ENCODE measurements around the gene ISLR.
A peak's percentile ranks its signal among the peaks of the same experiment; 100 is the strongest.
"Not testable (repeated sequence)": the region's sequence is repeated elsewhere in the genome, so short reads cannot be mapped to it uniquely, and the experiment has no call there.

ISLR gene

GRCh38 chr15:74159773-74160172, 13.7 kb upstream of the ISLR start:
- H3K27ac ChIP-seq (ENCODE audit: low read depth in 2 of 2, low read length in 2 of 2), result no peak overlapping the region
- no peaks in the 10 kb centered on the region for H3K36me3 ChIP-seq (ENCODE audit: control insufficient read depth in 2 of 2, insufficient read depth in 2 of 2, low read length in 2 of 2)
- no peak overlapping the region for H3K9ac ChIP-seq (ENCODE audit: low read depth in 1 of 2, low read length in 2 of 2)
- H3K9me3 ChIP-seq (ENCODE audit: control insufficient read depth in 2 of 2, low read length in 2 of 2), result no peaks in the 10 kb centered on the region
- no peak overlapping the region for H3K4me3 ChIP-seq (ENCODE audit: low read length in 2 of 2)
- no peaks in the 10 kb centered on the region for H3K4me1 ChIP-seq (ENCODE audit: control insufficient read depth in 2 of 2, insufficient read depth in 2 of 2, low read length in 2 of 2)
- no peaks in the 10 kb centered on the region for H3K27me3 ChIP-seq (ENCODE audit: control insufficient read depth in 2 of 2, insufficient read depth in 2 of 2, low read length in 2 of 2)

GRCh38 chr15:74160390-74160789, 13.1 kb upstream of the ISLR start:
- not testable (repeated sequence) for H3K27me3 ChIP-seq (ENCODE audit: control insufficient read depth in 2 of 2, insufficient read depth in 2 of 2, low read length in 2 of 2); H3K36me3 ChIP-seq (ENCODE audit: control insufficient read depth in 2 of 2, insufficient read depth in 2 of 2, low read length in 2 of 2); H3K9ac ChIP-seq (ENCODE audit: low read depth in 1 of 2, low read length in 2 of 2); H3K4me1 ChIP-seq (ENCODE audit: control insufficient read depth in 2 of 2, insufficient read depth in 2 of 2, low read length in 2 of 2); H3K9me3 ChIP-seq (ENCODE audit: control insufficient read depth in 2 of 2, low read length in 2 of 2); H3K27ac ChIP-seq (ENCODE audit: low read depth in 2 of 2, low read length in 2 of 2); H3K4me3 ChIP-seq (ENCODE audit: low read length in 2 of 2)

GRCh38 chr15:74162195-74162536, 11.3 kb upstream of the ISLR start:
- not testable (repeated sequence) for H3K4me1 ChIP-seq (ENCODE audit: control insufficient read depth in 2 of 2, insufficient read depth in 2 of 2, low read length in 2 of 2); H3K9me3 ChIP-seq (ENCODE audit: control insufficient read depth in 2 of 2, low read length in 2 of 2); H3K36me3 ChIP-seq (ENCODE audit: control insufficient read depth in 2 of 2, insufficient read depth in 2 of 2, low read length in 2 of 2); H3K9ac ChIP-seq (ENCODE audit: low read depth in 1 of 2, low read length in 2 of 2); H3K4me3 ChIP-seq (ENCODE audit: low read length in 2 of 2); H3K27ac ChIP-seq (ENCODE audit: low read depth in 2 of 2, low read length in 2 of 2); H3K27me3 ChIP-seq (ENCODE audit: control insufficient read depth in 2 of 2, insufficient read depth in 2 of 2, low read length in 2 of 2)

- no peak overlapping the region for H3K4me3 ChIP-seq (ENCODE audit: low read length in 2 of 2)
- H3K27me3 ChIP-seq (ENCODE audit: control insufficient read depth in 2 of 2, insufficient read depth in 2 of 2, low read length in 2 of 2), result no peaks in the 10 kb centered on the region
- no peak overlapping the region for H3K27ac ChIP-seq (ENCODE audit: low read depth in 2 of 2, low read length in 2 of 2)
- no peaks in the 10 kb centered on the region for H3K4me1 ChIP-seq (ENCODE audit: control insufficient read depth in 2 of 2, insufficient read depth in 2 of 2, low read length in 2 of 2)
- H3K9ac ChIP-seq (ENCODE audit: low read depth in 1 of 2, low read length in 2 of 2), result no peak overlapping the region
- H3K36me3 ChIP-seq (ENCODE audit: control insufficient read depth in 2 of 2, insufficient read depth in 2 of 2, low read length in 2 of 2), result no peaks in the 10 kb centered on the region
- no peaks in the 10 kb centered on the region for H3K9me3 ChIP-seq (ENCODE audit: control insufficient read depth in 2 of 2, low read length in 2 of 2)
Observed at GRCh38 chr15:74165461-74165860, 8.0 kb upstream of the ISLR start.

GRCh38 chr15:74167891-74168331, 5.6 kb upstream of the ISLR start:
- no peaks in the 10 kb centered on the region for H3K9me3 ChIP-seq (ENCODE audit: control insufficient read depth in 2 of 2, low read length in 2 of 2)
- H3K4me3 ChIP-seq (ENCODE audit: low read length in 2 of 2), result no peak overlapping the region
- H3K27me3 ChIP-seq (ENCODE audit: control insufficient read depth in 2 of 2, insufficient read depth in 2 of 2, low read length in 2 of 2), result no peaks in the 10 kb centered on the region
- H3K9ac ChIP-seq (ENCODE audit: low read depth in 1 of 2, low read length in 2 of 2), result no peak overlapping the region
- H3K4me1 ChIP-seq (ENCODE audit: control insufficient read depth in 2 of 2, insufficient read depth in 2 of 2, low read length in 2 of 2), result no peaks in the 10 kb centered on the region
- H3K27ac ChIP-seq (ENCODE audit: low read depth in 2 of 2, low read length in 2 of 2), result no peak overlapping the region
- H3K36me3 ChIP-seq (ENCODE audit: control insufficient read depth in 2 of 2, insufficient read depth in 2 of 2, low read length in 2 of 2), result no peaks in the 10 kb centered on the region

GRCh38 chr15:74168711-74169126, 4.8 kb upstream of the ISLR start:
- Histone ChIP-seq H3K27ac (ENCODE audit: low read depth in 2 of 2, low read length in 2 of 2) (no peak overlapping the region), H3K4me3 (ENCODE audit: low read length in 2 of 2) (no peak overlapping the region), H3K9ac (ENCODE audit: low read depth in 1 of 2, low read length in 2 of 2) (no peak overlapping the region), H3K9me3 (ENCODE audit: control insufficient read depth in 2 of 2, low read length in 2 of 2) (no peaks in the 10 kb centered on the region), H3K36me3 (ENCODE audit: control insufficient read depth in 2 of 2, insufficient read depth in 2 of 2, low read length in 2 of 2) (no peaks in the 10 kb centered on the region), H3K4me1 (ENCODE audit: control insufficient read depth in 2 of 2, insufficient read depth in 2 of 2, low read length in 2 of 2) (no peaks in the 10 kb centered on the region), H3K27me3 (ENCODE audit: control insufficient read depth in 2 of 2, insufficient read depth in 2 of 2, low read length in 2 of 2) (no peaks in the 10 kb centered on the region)

- H3K9ac ChIP-seq (ENCODE audit: low read depth in 1 of 2, low read length in 2 of 2), result no peak overlapping the region
- no peak overlapping the region for H3K4me3 ChIP-seq (ENCODE audit: low read length in 2 of 2)
- H3K36me3 ChIP-seq (ENCODE audit: control insufficient read depth in 2 of 2, insufficient read depth in 2 of 2, low read length in 2 of 2), result no peaks in the 10 kb centered on the region
- no peaks in the 10 kb centered on the region for H3K4me1 ChIP-seq (ENCODE audit: control insufficient read depth in 2 of 2, insufficient read depth in 2 of 2, low read length in 2 of 2)
- H3K9me3 ChIP-seq (ENCODE audit: control insufficient read depth in 2 of 2, low read length in 2 of 2), result no peaks in the 10 kb centered on the region
- no peaks in the 10 kb centered on the region for H3K27me3 ChIP-seq (ENCODE audit: control insufficient read depth in 2 of 2, insufficient read depth in 2 of 2, low read length in 2 of 2)
- H3K27ac ChIP-seq (ENCODE audit: low read depth in 2 of 2, low read length in 2 of 2), result no peak overlapping the region
Observed at GRCh38 chr15:74170071-74170844, 3.3 kb upstream of the ISLR start.

- Histone ChIP-seq H3K4me3 (ENCODE audit: low read length in 2 of 2) (no peak overlapping the region), H3K27me3 (ENCODE audit: control insufficient read depth in 2 of 2, insufficient read depth in 2 of 2, low read length in 2 of 2) (no peaks in the 10 kb centered on the region), H3K9me3 (ENCODE audit: control insufficient read depth in 2 of 2, low read length in 2 of 2) (no peaks in the 10 kb centered on the region), H3K27ac (ENCODE audit: low read depth in 2 of 2, low read length in 2 of 2) (no peak overlapping the region), H3K4me1 (ENCODE audit: control insufficient read depth in 2 of 2, insufficient read depth in 2 of 2, low read length in 2 of 2) (peaks cover 0 to 2% of the 10 kb centered on the region in 2 donors), H3K36me3 (ENCODE audit: control insufficient read depth in 2 of 2, insufficient read depth in 2 of 2, low read length in 2 of 2) (no peaks in the 10 kb centered on the region), H3K9ac (ENCODE audit: low read depth in 1 of 2, low read length in 2 of 2) (no peak overlapping the region)
Observed at GRCh38 chr15:74170875-74171578, 2.5 kb upstream of the ISLR start.

- peaks cover 0 to 2% of the 10 kb centered on the region in 2 donors for H3K4me1 ChIP-seq (ENCODE audit: control insufficient read depth in 2 of 2, insufficient read depth in 2 of 2, low read length in 2 of 2)
- H3K4me3 ChIP-seq (ENCODE audit: low read length in 2 of 2), result no peak overlapping the region
Observed at GRCh38 chr15:74171965-74172541, 1.5 kb upstream of the ISLR start.

GRCh38 chr15:74172701-74173379, 670 bp upstream of the ISLR start:
- no peaks in the 10 kb centered on the region for H3K27me3 ChIP-seq (ENCODE audit: control insufficient read depth in 2 of 2, insufficient read depth in 2 of 2, low read length in 2 of 2)
- H3K27ac ChIP-seq (ENCODE audit: low read depth in 2 of 2, low read length in 2 of 2), result peak overlapping the region; percentile 54 to 61
- H3K4me3 ChIP-seq (ENCODE audit: low read length in 2 of 2), result no peak overlapping the region
- no peaks in the 10 kb centered on the region for H3K36me3 ChIP-seq (ENCODE audit: control insufficient read depth in 2 of 2, insufficient read depth in 2 of 2, low read length in 2 of 2)
- H3K4me1 ChIP-seq (ENCODE audit: control insufficient read depth in 2 of 2, insufficient read depth in 2 of 2, low read length in 2 of 2), result peaks cover 0 to 2% of the 10 kb centered on the region in 2 donors
- H3K9me3 ChIP-seq (ENCODE audit: control insufficient read depth in 2 of 2, low read length in 2 of 2), result no peaks in the 10 kb centered on the region
- no peak overlapping the region for H3K9ac ChIP-seq (ENCODE audit: low read depth in 1 of 2, low read length in 2 of 2)

More at GRCh38 chr15:74171965-74172541, 1.5 kb upstream of the ISLR start:
- Histone ChIP-seq H3K27ac (ENCODE audit: low read depth in 2 of 2, low read length in 2 of 2) (no peak overlapping the region), H3K9ac (ENCODE audit: low read depth in 1 of 2, low read length in 2 of 2) (no peak overlapping the region), H3K9me3 (ENCODE audit: control insufficient read depth in 2 of 2, low read length in 2 of 2) (no peaks in the 10 kb centered on the region), H3K27me3 (ENCODE audit: control insufficient read depth in 2 of 2, insufficient read depth in 2 of 2, low read length in 2 of 2) (no peaks in the 10 kb centered on the region), H3K36me3 (ENCODE audit: control insufficient read depth in 2 of 2, insufficient read depth in 2 of 2, low read length in 2 of 2) (no peaks in the 10 kb centered on the region)
